NB4 (cell line): Measurements from ENCODE around the gene MGAT5B.

Source experiments
- CTCF ChIP-seq: IDR thresholded peaks from one replicate; pipeline ENCODE4 v1.5.1; 2012; ENCODE audit warnings: low read depth, low read length
- MAX ChIP-seq: IDR thresholded peaks from 2 replicates; pipeline ENCODE4 v1.6.1; 2011; ENCODE audit warnings: low read depth, low read length
- POLR2A ChIP-seq: IDR thresholded peaks from 2 replicates; pipeline ENCODE4 v1.6.1; 2011; ENCODE audit warnings: mild to moderate bottlenecking; ENCODE audit not compliant: insufficient read length; ENCODE audit errors: extremely low read depth

GRCh38 chr17:76948726-76949342 is 80.6 kb downstream of the MGAT5B start:
- TF ChIP-seq CTCF (no peak), POLR2A (no peak), MAX (no peak)
